Stimulated activated CD8-positive, alpha-beta memory T cell treated with anti-CD3 and anti-CD28 coated beads, Interleukin-7, amount 100 ng/mL, for 1 hour (primary cell): Measurements from ENCODE around the gene DCDC2C.
"Not testable (repeated sequence)": the region's sequence is repeated elsewhere in the genome, so short reads cannot be mapped to it uniquely, and the experiment has no call there.

Source experiments
- DNase-seq, 2 donors: peaks; one replicate each; pipeline ENCODE4 v3.0.0-alpha.2; 2020; ENCODE audit warnings: low read depth in 2 of 2

The DCDC2C gene

GRCh38 chr2:3703236-3703756 lies at the start of gene DCDC2C:
Gene DCDC2C, plus strand, starts transcription at chr2:3703575. Its CDS starts 177 bp downstream, at chr2:3703752.
- DNase-seq: no peak

DNA sequence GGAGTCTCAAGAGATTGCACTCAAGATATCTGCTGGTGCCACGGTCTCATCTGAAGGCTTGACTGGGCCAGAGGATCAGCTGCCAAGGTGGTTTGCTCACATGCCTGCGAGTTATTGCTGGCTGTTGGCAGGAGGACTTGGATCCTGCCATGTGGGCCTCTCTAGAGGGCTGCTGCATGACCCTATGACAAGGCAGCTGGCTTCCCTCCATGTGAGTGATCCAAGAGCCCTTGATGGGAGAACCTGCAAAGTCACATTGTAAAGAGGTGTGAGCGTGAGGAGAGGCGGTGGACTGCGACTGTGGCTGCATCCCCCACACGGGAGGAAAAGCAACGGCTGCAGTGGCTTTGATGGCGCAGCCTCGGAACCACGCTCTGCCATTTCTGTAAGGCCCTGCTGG lies 49.4 kb upstream of the DCDC2C start:
- no peak for DNase-seq

- no peak for DNase-seq
These were observed 48.7 kb upstream of the DCDC2C start for GRCh38 chr2:3654531-3655225.

- DNase-seq: no peak
These were observed 47.3 kb upstream of the DCDC2C start for GRCh38 chr2:3655871-3656761.

DNA sequence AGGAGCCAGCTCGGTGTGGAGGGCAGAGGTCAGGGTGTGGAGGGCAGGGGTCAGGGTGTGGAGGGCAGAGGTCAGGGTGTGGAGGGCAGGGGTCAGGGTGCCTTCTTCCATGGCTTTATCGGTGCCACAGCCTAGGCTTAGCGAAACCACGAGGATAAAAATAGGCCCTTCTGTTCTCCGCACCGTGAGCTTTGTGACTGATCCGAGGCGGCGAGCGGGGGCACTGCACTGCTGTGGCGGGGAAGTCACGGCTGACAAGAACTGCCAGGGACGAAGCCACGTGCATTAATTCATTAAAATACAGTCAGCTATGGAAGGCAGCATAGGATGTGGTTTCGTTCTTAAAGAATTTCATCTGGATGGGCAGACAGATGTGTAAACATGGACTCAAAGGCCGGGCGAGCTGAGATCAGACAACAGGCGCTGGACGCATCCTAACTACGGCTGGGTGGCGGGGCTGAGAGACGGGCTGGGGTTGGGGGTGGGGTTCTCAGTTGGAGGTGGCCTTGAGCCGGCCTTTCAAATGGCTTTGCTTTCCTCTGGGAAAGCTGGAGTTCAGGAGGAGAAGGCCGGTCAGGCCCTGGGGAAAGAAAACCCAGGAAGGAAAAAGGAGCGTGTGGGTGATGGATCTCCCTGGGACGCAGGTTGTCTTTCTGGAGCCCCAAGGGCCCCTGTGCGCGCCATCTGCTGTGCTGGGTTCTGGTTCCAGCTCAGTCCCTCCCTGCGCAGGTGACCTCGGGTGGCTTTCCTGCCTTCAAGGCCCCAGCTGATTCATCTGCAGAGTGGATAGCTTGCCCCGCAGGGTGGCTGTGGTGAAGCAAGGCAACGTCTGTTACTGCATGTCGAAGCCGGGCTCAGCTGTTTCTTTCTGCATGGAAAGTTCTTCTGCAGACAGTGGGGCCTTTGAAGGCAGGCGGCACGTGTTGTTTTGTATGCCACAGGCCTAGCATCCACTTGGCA lies 46.3 kb upstream of the DCDC2C start:
- DNase-seq: no peak

DNA sequence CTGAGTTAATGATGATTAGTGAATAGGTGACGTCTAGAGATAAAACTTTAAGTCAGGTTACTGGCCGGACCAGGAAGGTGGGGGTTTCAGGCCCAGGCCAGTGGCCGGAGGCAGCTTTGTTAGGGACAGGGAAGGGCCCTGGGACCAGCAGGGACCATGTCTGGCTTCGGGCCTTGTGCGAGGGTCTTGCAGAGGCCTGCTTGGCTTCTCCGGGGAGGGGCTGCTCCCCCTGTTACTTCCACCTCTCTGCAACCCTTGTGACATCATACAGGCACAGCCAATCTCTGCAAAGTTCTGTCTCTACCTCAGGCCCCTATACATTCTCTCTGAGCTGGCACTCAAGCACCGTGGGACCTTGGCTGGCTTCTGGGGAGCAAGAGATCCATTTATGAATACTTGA lies 45.5 kb upstream of the DCDC2C start, which contains the start of gene ALLC:
TSS of gene ALLC (plus strand) at position 320 of the 400 bp plus-strand sequence. CDS start 12,958 bp downstream, outside the sequence.
- no peak for DNase-seq

GRCh38 chr2:3659447-3660432 lies 43.6 kb upstream of the DCDC2C start:
- DNase-seq: no peak

- not testable (repeated sequence) for DNase-seq
These were observed 42.7 kb upstream of the DCDC2C start for GRCh38 chr2:3660640-3661039.

- no peak for DNase-seq
These were observed 42.2 kb upstream of the DCDC2C start for GRCh38 chr2:3661149-3661660.

- DNase-seq: no peak
These were observed 41.1 kb upstream of the DCDC2C start for GRCh38 chr2:3662239-3662638.

DNA sequence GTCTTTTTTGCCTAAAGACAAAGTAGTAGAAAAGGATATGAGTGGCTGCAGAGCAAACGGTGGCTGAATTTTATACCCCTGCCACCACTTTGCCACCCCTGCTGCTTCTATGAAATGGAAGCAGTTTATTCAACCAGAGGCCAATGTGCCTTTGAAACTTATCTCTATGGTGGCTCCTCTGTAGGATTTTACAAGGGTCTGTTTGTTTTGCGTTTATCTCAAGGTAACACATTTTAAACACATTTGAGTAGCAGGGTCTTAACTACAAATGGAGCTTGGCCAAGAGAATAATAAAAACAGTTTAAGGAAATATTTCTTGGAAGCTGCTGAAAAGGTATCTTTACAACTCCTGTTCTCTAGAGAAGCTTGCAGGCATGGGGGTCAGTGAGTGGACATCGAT lies 39.3 kb upstream of the DCDC2C start:
- DNase-seq: no peak

- DNase-seq: no peak
These were observed 38.5 kb upstream of the DCDC2C start for GRCh38 chr2:3664925-3665324.

DNA sequence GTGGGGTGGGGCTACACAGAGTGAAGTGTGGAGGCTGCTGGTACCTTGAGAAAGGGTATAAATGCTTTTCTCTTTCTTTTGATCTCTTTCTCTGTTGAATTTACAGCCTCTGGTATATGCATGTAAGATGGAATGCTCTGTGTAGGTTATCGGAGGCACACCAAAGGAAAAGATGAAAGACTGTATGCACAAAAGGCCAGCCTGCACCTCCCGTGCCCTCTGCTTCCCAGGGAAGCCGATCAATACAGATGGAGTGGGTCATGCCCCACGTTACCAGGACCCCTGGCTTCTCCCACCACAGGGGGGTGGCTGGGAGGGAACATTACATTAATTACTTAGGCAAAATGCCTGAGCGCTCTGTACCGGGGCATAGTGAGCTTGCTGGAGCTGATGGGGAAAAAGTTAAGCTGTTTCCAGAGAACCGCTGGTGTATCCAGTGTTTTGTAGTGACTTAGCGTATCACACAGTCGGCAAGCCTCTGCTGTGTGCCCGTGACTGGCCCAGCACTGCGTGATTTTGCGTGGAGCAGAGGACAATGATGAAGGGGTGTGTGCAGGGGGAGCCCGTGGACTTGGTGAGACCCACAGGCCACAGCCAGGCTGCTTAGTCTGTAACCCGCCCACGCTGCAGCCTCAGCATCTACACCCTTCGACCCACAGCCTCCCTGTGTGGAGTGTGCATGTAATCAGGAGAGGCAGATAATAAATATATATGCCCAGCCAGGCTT lies 37.3 kb upstream of the DCDC2C start:
- DNase-seq: no peak

GRCh38 chr2:3666613-3666975 lies 36.8 kb upstream of the DCDC2C start:
- no peak for DNase-seq

GRCh38 chr2:3667151-3667631 lies 36.2 kb upstream of the DCDC2C start:
- no peak for DNase-seq

DNA sequence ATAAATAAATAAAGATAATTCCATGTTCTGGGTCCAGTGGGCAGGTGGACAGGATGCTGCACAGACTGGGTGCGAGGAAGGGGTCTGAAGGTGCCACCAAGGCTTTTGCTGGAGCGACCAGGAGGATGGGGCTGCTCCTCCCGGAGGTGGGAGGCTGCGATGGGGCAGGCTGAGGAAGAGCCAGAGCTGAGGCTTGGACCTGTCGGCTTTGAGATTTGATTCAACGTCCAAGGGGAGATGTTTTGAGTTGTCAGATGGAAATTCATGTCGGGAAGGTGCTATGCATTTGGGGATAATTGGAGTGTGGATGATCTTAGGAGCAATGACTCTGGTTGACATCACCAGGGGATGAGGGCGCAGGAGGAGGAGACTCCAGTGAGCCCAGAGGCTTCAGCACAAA lies 33.7 kb upstream of the DCDC2C start:
- no peak for DNase-seq

GRCh38 chr2:3670376-3670775 lies 33.0 kb upstream of the DCDC2C start:
- no peak for DNase-seq

DNA sequence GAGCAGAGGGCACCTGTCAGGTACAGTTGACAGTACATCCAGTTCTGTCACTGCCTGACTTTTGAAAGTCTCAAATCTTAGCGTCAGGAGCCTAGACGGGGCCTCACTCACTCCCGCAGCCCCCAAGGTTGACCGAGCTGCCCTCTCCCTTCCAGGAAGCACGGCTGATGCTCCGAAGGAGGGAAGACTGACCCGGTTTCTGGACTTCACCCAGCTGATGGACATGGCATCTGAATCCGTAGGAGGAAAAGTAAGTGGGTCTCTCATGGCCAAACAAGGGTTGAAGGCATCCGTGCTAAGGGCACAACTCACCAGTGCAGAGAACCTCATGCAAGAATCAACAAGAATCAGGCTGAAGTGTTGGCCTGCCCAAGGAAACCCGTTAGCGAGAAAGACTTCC lies 32.4 kb upstream of the DCDC2C start:
- DNase-seq: no peak
